Choroid plexus epithelial cell (primary cell): ENCODE data around the gene TRMT2A.
A peak's percentile ranks its signal among the peaks of the same experiment; 100 is the strongest.

ENCODE experiments used
- DNase-seq: peaks from one replicate; pipeline ENCODE4 v3.0.0-alpha.2; 2010; ENCODE audit warnings: low read depth
- H3K4me3 ChIP-seq: 2 replicates; pipeline ENCODE4 v1.5.1; 2011; ENCODE audit warnings: low read depth, mild to moderate bottlenecking, control low read depth, low read length, moderate library complexity
- CTCF ChIP-seq: conservative IDR thresholded peaks from 2 replicates; pipeline ENCODE4 v1.5.1; 2011; ENCODE audit warnings: low read depth, mild to moderate bottlenecking, control low read depth, inconsistent platforms, low read length, moderate library complexity

Gene TRMT2A

DNA sequence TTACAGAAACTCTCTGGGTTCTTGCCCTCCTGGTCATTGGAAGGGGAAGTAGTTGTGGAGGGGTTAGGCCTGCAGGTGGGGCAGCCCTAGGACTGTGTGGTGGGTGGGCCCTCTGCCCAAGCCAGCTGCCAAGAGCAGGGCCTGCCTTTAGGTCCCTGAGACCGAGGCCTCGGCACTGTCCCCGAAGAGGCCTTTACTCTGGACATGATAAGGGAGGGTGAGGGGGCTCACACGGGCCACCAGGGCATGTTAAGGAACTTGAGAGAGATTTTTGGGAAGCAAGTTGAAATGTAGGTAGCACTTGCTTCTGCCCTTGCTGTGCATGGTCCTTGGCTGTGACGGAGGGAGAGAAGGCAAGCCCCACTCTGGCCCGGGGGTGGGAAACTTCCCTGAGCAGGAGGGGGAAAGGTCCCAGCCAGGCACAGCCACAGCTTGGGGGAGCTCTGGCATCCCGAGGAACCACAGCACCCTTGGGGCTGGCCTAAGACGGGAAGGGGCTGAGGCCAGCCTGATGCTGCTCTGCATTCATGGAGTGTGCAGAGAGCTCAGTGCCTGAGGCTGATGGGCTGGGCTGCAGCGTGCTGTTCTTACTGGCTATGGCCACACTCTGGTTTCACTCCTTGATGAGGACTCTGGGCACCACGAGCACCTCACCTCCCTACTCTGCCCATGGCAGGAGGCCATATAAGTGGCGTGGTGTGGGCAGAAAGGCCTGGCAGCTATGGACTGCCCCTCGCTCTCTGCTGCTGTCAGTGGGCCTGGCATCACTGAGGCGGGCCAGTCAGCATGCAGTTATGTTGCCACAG is 8.9 kb downstream of the TRMT2A start:
- H3K4me3 ChIP-seq: no peak overlapping the region
- DNase-seq: no peak
- TF ChIP-seq CTCF: no peak

DNA sequence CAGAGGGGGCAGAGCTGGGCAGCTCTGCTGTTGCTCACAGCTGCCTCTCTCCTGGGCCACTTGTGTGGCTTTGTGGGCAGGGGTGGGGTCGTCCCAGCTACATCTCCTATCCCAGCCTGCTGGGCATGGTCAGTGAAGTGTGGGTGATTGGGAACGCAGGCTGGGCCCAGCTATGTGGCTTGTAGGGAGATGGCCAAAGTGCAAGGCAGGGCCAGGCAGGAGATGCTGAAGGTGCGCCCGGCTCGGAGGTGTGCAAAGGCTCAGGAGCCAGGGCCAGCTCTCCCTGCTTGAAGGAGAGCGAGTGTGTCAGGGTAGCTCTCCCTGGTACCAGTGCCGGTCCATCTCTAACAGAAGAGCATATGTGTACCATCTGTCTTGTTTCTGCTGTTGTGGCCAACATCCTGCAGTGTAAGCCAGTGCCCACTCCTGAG is 9.5 kb downstream of the TRMT2A start:
- H3K4me3 ChIP-seq: no peak overlapping the region
- DNase-seq: no peak
- no peak for TF ChIP-seq CTCF

GRCh38 chr22:20106849-20107237 is 10.2 kb downstream of the TRMT2A start:
- no peak overlapping the region for H3K4me3 ChIP-seq
- DNase-seq: no peak
- TF ChIP-seq CTCF: no peak

- no peak for TF ChIP-seq CTCF
- no peak for DNase-seq
- H3K4me3 ChIP-seq: no peak overlapping the region
Observed at GRCh38 chr22:20106205-20106848, 10.7 kb downstream of the TRMT2A start.

DNA sequence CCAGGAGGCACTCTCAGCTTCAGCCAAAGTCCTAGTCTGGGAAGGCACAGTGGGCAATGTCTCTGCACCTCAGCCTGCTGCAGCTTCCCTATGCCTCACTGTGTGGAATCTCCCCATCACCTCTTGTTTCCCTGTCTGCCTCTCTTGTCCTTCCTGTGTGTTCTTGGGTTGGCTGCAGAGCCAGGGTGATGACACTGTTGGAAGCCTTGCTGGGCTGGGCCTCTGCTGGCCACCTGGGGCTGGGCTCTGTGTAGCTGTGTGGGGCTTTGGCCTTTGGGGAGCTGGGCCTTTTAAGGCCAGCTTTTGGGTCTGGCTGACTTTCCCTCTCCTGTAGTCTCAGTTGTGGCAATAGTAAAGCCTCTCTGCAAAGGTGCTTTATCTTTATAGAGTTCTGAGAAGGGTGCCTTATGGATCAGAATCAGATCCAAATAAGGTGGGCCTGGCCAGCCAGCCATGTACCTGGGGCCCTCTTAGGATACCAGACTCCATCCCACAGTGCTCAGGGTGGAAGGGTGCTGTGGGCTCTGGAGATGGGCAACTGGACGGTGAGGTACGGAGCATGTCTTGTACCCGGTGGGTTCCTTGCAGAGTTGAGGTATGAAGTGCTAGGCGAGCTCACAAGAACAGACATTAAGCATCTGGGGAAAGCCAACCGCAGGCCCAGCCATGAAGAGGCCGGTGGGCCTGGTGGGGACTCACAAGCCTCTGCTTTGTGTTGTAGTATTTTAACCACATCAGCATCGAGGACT is 11.4 kb downstream of the TRMT2A start:
- DNase-seq: no peak
- no peak overlapping the region for H3K4me3 ChIP-seq
- TF ChIP-seq CTCF: no peak

GRCh38 chr22:20102203-20102780 is 14.7 kb downstream of the TRMT2A start:
- DNase-seq: no peak
- TF ChIP-seq CTCF: peak; percentile 4

More at GRCh38 chr22:20102203-20102780, 14.7 kb downstream of the TRMT2A start:
- no peak overlapping the region for H3K4me3 ChIP-seq
